Mammary epithelial cell (primary cell): ENCODE results near the gene CDH4.

ENCODE experiments used
- CTCF ChIP-seq, 2 donors: IDR thresholded peaks in 1 of 2; conservative IDR thresholded peaks in 1 of 2; 2 replicates each; pipeline ENCODE4 v1.5.1; 2011 to 2012; ENCODE audit warnings: inconsistent platforms in 2 of 2, low read length in 2 of 2, mild to moderate bottlenecking in 2 of 2, control low read depth in 1 of 2, low read depth in 1 of 2; ENCODE audit not compliant: insufficient read depth in 1 of 2; ENCODE audit errors: extremely low read depth in 1 of 2
- EZH2 ChIP-seq: IDR thresholded peaks from 2 replicates; pipeline ENCODE4 v1.6.1; 2012; ENCODE audit warnings: low read length, inconsistent platforms, borderline replicate concordance

- no peak for TF ChIP-seq CTCF (conservative IDR thresholded peaks at IDR 0.05 in 1 of 2, IDR thresholded peaks at IDR 0.05 in 1 of 2; ENCODE audit: extremely low read depth in 1 of 2, insufficient read depth in 1 of 2, low read depth in 1 of 2, low read length in 2 of 2)
- no peak for TF ChIP-seq EZH2
Measured at GRCh38 chr20:61814244-61814643, 562.2 kb downstream of the CDH4 start.
